Ishikawa (cell line): ENCODE measurements around the gene SHPK.

Experiments
- CEBPB ChIP-seq: IDR thresholded peaks from 2 replicates; pipeline ENCODE4 v1.6.1; 2012
- CREB1 ChIP-seq: IDR thresholded peaks from 2 replicates; pipeline ENCODE4 v1.6.1; 2012; ENCODE audit warnings: low read depth
- EGR1 ChIP-seq: IDR thresholded peaks from 2 replicates; pipeline ENCODE4 v1.6.1; 2012
- EP300 ChIP-seq: IDR thresholded peaks from 2 replicates; pipeline ENCODE4 v1.6.1; 2012; ENCODE audit warnings: borderline replicate concordance
- FOXM1 ChIP-seq: IDR thresholded peaks from 2 replicates; pipeline ENCODE4 v1.6.1; 2012; ENCODE audit warnings: low read depth, borderline replicate concordance
- MAX ChIP-seq: IDR thresholded peaks from 2 replicates; pipeline ENCODE4 v1.6.1; 2012
- NFIC ChIP-seq: IDR thresholded peaks from 2 replicates; pipeline ENCODE4 v1.6.1; 2012
- RAD21 ChIP-seq: IDR thresholded peaks from 2 replicates; pipeline ENCODE4 v1.6.1; 2012; ENCODE audit warnings: low read depth
- REST ChIP-seq: IDR thresholded peaks from 2 replicates; pipeline ENCODE4 v1.6.1; 2012; ENCODE audit warnings: low read depth, mild to moderate bottlenecking
- TAF1 ChIP-seq: IDR thresholded peaks from 2 replicates; pipeline ENCODE4 v1.6.1; 2012; ENCODE audit warnings: low read depth, mild to moderate bottlenecking
- TCF12 ChIP-seq: IDR thresholded peaks from 2 replicates; pipeline ENCODE4 v1.6.1; 2012; ENCODE audit warnings: low read depth
- TEAD4 ChIP-seq: IDR thresholded peaks from 2 replicates; pipeline ENCODE4 v1.6.1; 2012
- USF1 ChIP-seq: IDR thresholded peaks from 2 replicates; pipeline ENCODE4 v1.6.1; 2012
- YY1 ChIP-seq: IDR thresholded peaks from 2 replicates; pipeline ENCODE4 v1.6.1; 2012; ENCODE audit warnings: low read depth
- ZBTB7A ChIP-seq: IDR thresholded peaks from 2 replicates; pipeline ENCODE4 v1.6.1; 2012; ENCODE audit warnings: low read depth

Gene SHPK

GRCh38 chr17:3600529-3601205 is 35.4 kb downstream of the SHPK start:
- TF ChIP-seq TAF1 (no peak), NFIC (no peak), EGR1 (no peak), REST (no peak), TCF12 (no peak), EP300 (no peak), USF1 (no peak), MAX (no peak), YY1 (no peak), FOXM1 (no peak), CEBPB (no peak), ZBTB7A (no peak), TEAD4 (no peak), CREB1 (no peak)

GRCh38 chr17:3598078-3598477 is 38.0 kb downstream of the SHPK start:
- TF ChIP-seq CEBPB: no peak
- TF ChIP-seq FOXM1: no peak
- no peak for TF ChIP-seq ZBTB7A

GRCh38 chr17:3596804-3597464 is 39.1 kb downstream of the SHPK start:
- TF ChIP-seq USF1 (no peak), YY1 (no peak), FOXM1 (no peak), TCF12 (no peak), ZBTB7A (no peak), EP300 (no peak)

GRCh38 chr17:3594976-3595375 is 41.1 kb downstream of the SHPK start:
- TF ChIP-seq CEBPB (no peak), FOXM1 (no peak), USF1 (no peak), YY1 (no peak), TCF12 (no peak), CREB1 (no peak), TEAD4 (no peak), TAF1 (no peak), NFIC (no peak), EP300 (no peak), ZBTB7A (no peak), EGR1 (no peak), RAD21 (no peak), REST (no peak)

- no peak for TF ChIP-seq REST
- no peak for TF ChIP-seq EGR1
- no peak for TF ChIP-seq TAF1
- TF ChIP-seq ZBTB7A: no peak
- no peak for TF ChIP-seq USF1
- no peak for TF ChIP-seq CREB1
- no peak for TF ChIP-seq MAX
- no peak for TF ChIP-seq FOXM1
- TF ChIP-seq CEBPB: no peak
- no peak for TF ChIP-seq NFIC
- no peak for TF ChIP-seq YY1
- no peak for TF ChIP-seq EP300
- no peak for TF ChIP-seq TCF12
- no peak for TF ChIP-seq TEAD4
Measured at GRCh38 chr17:3594051-3594800, 41.8 kb downstream of the SHPK start.
